ENCODE results near the gene NXN. TPM values are rescaled to one million over a fixed set of nuclear protein-coding genes. Genes with fewer than 3 reads are reported as not detected.

NXN gene
- total RNA-seq, 3 donors from 2014 or later = 5.3 to 98.1 (median 9.7) TPM

- DNase-seq (no peak), ATAC-seq (no peak)
- no peaks in the 10 kb centered on the region for H3K9me3 ChIP-seq
- intact Hi-C loops (cut with DNase I, micrococcal nuclease) = loop anchor here (5.0 to 10.0 kb wide), 2 partner anchors 184 to 186 kb away; no protein-coding TSS in a partner anchor
- peak; percentile 1 for TF ChIP-seq CTCF (IDR thresholded peaks at IDR 0.05)
- no peak overlapping the region for H3K4me3 ChIP-seq
- H3K4me1 ChIP-seq (ENCODE audit: low read depth) = peaks cover 16% of the 10 kb centered on the region
- no peaks in the 10 kb centered on the region for H3K36me3 ChIP-seq (ENCODE audit: low read depth)
Measured at GRCh38 chr17:981292-981658, 1.7 kb upstream of the NXN start.

DNA sequence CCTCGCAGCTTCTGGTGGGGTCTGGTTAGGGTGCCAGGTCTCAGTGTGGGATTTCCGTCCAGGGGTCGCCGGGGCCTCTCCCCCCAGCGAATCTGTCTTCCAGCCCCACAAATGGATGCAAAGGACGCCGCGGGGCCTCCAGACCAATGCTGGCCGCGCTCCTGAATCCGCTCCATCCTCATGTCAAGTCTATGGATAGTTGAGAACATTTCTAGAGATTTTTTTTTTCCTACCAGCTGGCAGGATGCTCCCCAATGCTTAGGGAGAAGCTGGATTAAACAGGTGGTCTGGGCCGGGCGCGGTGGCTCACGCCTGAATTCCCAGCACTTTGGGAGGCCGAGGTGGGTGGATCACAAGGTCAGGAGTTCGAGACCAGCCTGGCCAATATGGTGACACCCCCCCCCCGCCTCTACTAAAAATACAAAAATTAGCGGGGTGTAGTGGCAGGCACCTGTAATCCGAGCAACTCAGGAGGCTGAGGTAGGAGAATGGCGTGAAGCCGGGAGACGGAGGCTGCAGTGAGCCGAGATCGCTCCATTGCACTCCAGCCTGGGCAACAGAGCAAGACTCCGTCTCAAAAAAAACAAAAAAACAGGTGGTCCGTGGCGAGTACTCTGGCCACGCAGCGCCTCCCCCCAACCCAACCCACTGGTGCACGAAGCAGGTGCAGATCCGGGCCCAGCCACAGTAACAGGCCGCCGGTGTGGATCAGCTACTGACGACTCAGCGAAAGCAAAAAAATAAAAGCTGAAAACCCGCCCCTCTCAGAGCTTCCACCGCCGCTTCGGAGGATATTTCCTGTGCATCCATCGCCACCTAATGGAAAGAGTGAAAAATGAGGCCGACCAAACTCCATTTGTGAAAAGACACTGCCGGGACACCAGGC, 1.1 kb upstream of the NXN start:
- peak; percentile 72 to 79 (median 78) for DNase-seq
- TF ChIP-seq CTCF (IDR thresholded peaks at IDR 0.05) = peak; percentile 42
- Histone ChIP-seq H3K4me3 (no peak overlapping the region), H3K4me1 (ENCODE audit: low read depth) (peaks cover 16% of the 10 kb centered on the region), H3K9me3 (no peaks in the 10 kb centered on the region), H3K36me3 (ENCODE audit: low read depth) (no peaks in the 10 kb centered on the region)
- ATAC-seq = peak; percentile 75
- intact Hi-C loops (cut with DNase I, micrococcal nuclease) = loop anchor here (5.0 to 10.0 kb wide), 2 partner anchors 183 to 186 kb away; no protein-coding TSS in a partner anchor

GRCh38 chr17:979212-979538, 401 bp downstream of the NXN start:
- Histone ChIP-seq H3K36me3 (ENCODE audit: low read depth) (no peaks in the 10 kb centered on the region), H3K4me3 (no peak overlapping the region), H3K9me3 (no peaks in the 10 kb centered on the region), H3K4me1 (ENCODE audit: low read depth) (peaks cover 16% of the 10 kb centered on the region)
- no peak for ATAC-seq
- TF ChIP-seq CTCF (IDR thresholded peaks at IDR 0.05) = no peak
- DNase-seq = peak in 1 of 3 donors; percentile 63
- intact Hi-C loops (cut with DNase I, micrococcal nuclease) = no loop called here

GRCh38 chr17:978103-979093, 1.2 kb downstream of the NXN start:
- peaks cover 16% of the 10 kb centered on the region for H3K4me1 ChIP-seq (ENCODE audit: low read depth)
- ATAC-seq = no peak
- intact Hi-C loops (cut with DNase I, micrococcal nuclease) = no loop called here
- DNase-seq = peak in 1 of 3 donors; percentile 38
- peak overlapping the region; percentile 11 for H3K4me3 ChIP-seq
- H3K36me3 ChIP-seq (ENCODE audit: low read depth) = no peaks in the 10 kb centered on the region
- no peaks in the 10 kb centered on the region for H3K9me3 ChIP-seq
- no peak for TF ChIP-seq CTCF (IDR thresholded peaks at IDR 0.05)

- intact Hi-C loops (cut with DNase I, micrococcal nuclease) = no loop called here
- Histone ChIP-seq H3K4me1 (ENCODE audit: low read depth) (peaks cover 16% of the 10 kb centered on the region), H3K36me3 (ENCODE audit: low read depth) (no peaks in the 10 kb centered on the region), H3K4me3 (no peak overlapping the region), H3K9me3 (no peaks in the 10 kb centered on the region)
- DNase-seq (no peak), ATAC-seq (no peak)
- no peak for TF ChIP-seq CTCF (IDR thresholded peaks at IDR 0.05)
Measured at GRCh38 chr17:977166-977565, 2.4 kb downstream of the NXN start.
